ENCODE measurements around the gene ADAMTSL3.

DNA sequence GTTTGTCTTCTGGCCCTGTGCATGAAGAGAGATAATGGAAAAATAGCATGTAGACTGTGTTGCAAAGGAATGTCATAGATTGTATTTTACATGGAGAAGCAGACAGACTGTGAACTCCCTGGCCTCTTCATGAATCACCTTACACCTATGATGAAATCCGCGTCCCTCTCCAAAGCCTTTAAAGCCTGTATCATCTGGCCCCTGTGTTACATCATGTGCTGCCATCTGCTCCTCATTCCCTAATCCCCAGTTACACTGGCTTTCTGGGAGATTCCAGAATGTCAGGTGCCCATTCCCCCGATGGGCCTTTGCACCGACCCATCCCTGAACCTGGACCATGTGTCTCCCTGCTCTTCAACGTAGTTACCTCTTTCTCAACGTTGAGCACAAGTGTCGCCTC lies 190.8 kb downstream of the ADAMTSL3 start:
- TF ChIP-seq, protein P1, sequence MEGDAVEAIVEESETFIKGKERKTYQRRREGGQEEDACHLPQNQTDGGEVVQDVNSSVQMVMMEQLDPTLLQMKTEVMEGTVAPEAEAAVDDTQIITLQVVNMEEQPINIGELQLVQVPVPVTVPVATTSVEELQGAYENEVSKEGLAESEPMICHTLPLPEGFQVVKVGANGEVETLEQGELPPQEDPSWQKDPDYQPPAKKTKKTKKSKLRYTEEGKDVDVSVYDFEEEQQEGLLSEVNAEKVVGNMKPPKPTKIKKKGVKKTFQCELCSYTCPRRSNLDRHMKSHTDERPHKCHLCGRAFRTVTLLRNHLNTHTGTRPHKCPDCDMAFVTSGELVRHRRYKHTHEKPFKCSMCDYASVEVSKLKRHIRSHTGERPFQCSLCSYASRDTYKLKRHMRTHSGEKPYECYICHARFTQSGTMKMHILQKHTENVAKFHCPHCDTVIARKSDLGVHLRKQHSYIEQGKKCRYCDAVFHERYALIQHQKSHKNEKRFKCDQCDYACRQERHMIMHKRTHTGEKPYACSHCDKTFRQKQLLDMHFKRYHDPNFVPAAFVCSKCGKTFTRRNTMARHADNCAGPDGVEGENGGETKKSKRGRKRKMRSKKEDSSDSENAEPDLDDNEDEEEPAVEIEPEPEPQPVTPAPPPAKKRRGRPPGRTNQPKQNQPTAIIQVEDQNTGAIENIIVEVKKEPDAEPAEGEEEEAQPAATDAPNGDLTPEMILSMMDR (IDR thresholded peaks at IDR 0.05), result no peak
- no peak for TF ChIP-seq POLR2A (IDR thresholded peaks at IDR 0.05)
